ENCODE results near the gene TRIM37. TPM values are rescaled to one million over a fixed set of nuclear protein-coding genes. Genes with fewer than 3 reads are reported as not detected.

The TRIM37 gene
- polyA plus RNA-seq, 2 donors = 4.1 to 6.1 TPM

DNA sequence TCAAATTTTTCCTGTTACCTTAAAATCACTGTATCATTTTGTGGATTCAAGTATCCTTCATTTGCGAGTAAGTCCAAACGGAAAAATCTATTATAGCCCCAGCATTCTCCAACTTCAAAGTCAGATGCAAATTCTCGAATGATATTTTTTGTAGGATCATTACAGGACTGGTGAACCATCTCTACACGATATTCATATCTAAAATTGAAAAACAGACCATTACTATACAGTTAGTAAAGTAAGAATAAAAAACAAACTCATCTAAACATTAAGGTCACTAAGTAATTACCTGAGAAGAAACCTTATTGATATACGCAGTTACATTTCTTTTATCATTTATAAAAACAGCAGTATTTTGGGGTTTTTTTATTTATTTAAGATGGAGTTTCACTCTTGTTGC lies 49.8 kb downstream of the TRIM37 start:
- Histone ChIP-seq H3K4me1 (ENCODE audit: control insufficient read depth in 2 of 2, insufficient read depth in 2 of 2, low read length in 1 of 2) (no peaks in the 10 kb centered on the region), H3K27ac (ENCODE audit: low read depth in 2 of 2, low read length in 1 of 2) (no peak overlapping the region), H3K4me3 (ENCODE audit: low read depth in 1 of 2, low read length in 2 of 2) (no peak overlapping the region), H3K36me3 (ENCODE audit: control insufficient read depth in 2 of 2, insufficient read depth in 2 of 2, low read length in 1 of 2) (peaks cover 0 to 7% of the 10 kb centered on the region in 2 donors), H3K27me3 (ENCODE audit: control insufficient read depth in 1 of 2, insufficient read depth in 2 of 2, low read length in 2 of 2) (no peaks in the 10 kb centered on the region), H3K9me3 (ENCODE audit: control insufficient read depth in 2 of 2, insufficient read depth in 1 of 2, low read depth in 1 of 2, low read length in 1 of 2) (no peaks in the 10 kb centered on the region)
- 97 to 99% methylated on average over 5 of the region's 5 CpGs for WGBS, 2 donors

DNA sequence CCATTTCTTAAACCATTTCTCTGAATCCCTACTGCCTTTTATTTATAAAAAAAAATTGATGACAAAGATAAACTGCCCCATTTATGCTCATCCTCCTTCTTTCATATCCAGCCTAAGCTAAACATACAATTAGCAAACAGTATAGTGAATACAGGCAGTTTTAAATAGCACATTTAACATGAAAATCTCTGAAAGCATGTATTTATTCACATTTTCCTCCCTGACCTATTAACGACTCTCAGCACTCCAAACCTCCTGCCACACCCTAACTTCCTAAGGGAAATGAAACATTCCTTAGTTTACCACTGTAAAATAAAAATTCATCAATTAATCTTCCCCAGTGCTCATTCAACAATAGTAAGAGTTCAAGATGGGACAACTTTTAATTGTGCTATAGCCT lies 56.9 kb downstream of the TRIM37 start:
- no peaks in the 10 kb centered on the region for H3K27me3 ChIP-seq (ENCODE audit: control insufficient read depth in 1 of 2, insufficient read depth in 2 of 2, low read length in 2 of 2)
- no peak overlapping the region for H3K4me3 ChIP-seq (ENCODE audit: low read depth in 1 of 2, low read length in 2 of 2)
- peaks cover 2% of the 10 kb centered on the region in 2 donors for H3K36me3 ChIP-seq (ENCODE audit: control insufficient read depth in 2 of 2, insufficient read depth in 2 of 2, low read length in 1 of 2)
- no peaks in the 10 kb centered on the region for H3K9me3 ChIP-seq (ENCODE audit: control insufficient read depth in 2 of 2, insufficient read depth in 1 of 2, low read depth in 1 of 2, low read length in 1 of 2)
- WGBS, 2 donors = 62 to 67% methylated on average over 1 of the region's 1 CpG
- no peak overlapping the region for H3K27ac ChIP-seq (ENCODE audit: low read depth in 2 of 2, low read length in 1 of 2)
- no peaks in the 10 kb centered on the region for H3K4me1 ChIP-seq (ENCODE audit: control insufficient read depth in 2 of 2, insufficient read depth in 2 of 2, low read length in 1 of 2)

DNA sequence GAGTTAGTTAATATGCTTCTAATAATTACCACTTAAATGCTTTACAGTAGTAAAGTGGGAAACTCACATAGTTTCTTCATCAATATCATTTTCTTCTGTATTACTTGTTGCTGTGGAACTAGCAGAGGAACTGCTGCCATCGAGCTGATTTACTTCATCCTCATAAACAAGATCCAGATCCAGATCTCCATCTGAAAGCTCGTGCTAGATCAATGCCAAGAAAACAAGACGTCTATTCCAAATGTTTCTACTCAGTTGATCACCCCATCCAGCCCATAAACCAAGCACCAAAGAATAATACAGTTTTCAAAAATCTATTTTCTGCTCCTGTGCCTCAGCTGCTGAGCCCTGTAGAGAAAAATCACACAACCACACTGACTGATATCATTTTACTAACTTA lies 59.1 kb downstream of the TRIM37 start:
- H3K27me3 ChIP-seq (ENCODE audit: control insufficient read depth in 1 of 2, insufficient read depth in 2 of 2, low read length in 2 of 2) = no peaks in the 10 kb centered on the region
- no peak overlapping the region for H3K27ac ChIP-seq (ENCODE audit: low read depth in 2 of 2, low read length in 1 of 2)
- 62 to 74% methylated on average over 3 of the region's 3 CpGs for WGBS, 2 donors
- H3K4me3 ChIP-seq (ENCODE audit: low read depth in 1 of 2, low read length in 2 of 2) = no peak overlapping the region
- H3K9me3 ChIP-seq (ENCODE audit: control insufficient read depth in 2 of 2, insufficient read depth in 1 of 2, low read depth in 1 of 2, low read length in 1 of 2) = no peaks in the 10 kb centered on the region
- H3K36me3 ChIP-seq (ENCODE audit: control insufficient read depth in 2 of 2, insufficient read depth in 2 of 2, low read length in 1 of 2) = peaks cover 6 to 8% of the 10 kb centered on the region in 2 donors
- H3K4me1 ChIP-seq (ENCODE audit: control insufficient read depth in 2 of 2, insufficient read depth in 2 of 2, low read length in 1 of 2) = no peaks in the 10 kb centered on the region

DNA sequence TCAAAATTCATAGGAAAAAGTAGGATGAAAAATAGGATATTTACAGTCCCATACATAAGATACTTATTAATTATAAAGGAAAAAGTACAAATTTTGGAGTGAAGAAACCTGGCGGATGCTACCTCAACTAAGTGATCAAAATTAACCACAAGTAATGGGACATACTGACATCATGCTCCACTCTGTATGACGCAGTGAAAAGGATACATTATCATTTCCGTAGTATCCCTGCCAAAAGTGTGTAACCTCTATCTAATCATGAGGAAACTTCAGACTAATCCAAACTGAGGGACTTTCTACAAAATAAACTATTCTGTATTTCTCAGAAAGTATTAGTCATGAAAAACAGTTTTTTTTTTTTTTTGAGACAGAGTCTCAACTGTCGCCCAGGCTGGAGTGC lies 60.5 kb downstream of the TRIM37 start:
- 79 to 89% methylated on average over 4 of the region's 4 CpGs for WGBS, 2 donors
- Histone ChIP-seq H3K36me3 (ENCODE audit: control insufficient read depth in 2 of 2, insufficient read depth in 2 of 2, low read length in 1 of 2) (peaks cover 6 to 8% of the 10 kb centered on the region in 2 donors), H3K9me3 (ENCODE audit: control insufficient read depth in 2 of 2, insufficient read depth in 1 of 2, low read depth in 1 of 2, low read length in 1 of 2) (no peaks in the 10 kb centered on the region)

DNA sequence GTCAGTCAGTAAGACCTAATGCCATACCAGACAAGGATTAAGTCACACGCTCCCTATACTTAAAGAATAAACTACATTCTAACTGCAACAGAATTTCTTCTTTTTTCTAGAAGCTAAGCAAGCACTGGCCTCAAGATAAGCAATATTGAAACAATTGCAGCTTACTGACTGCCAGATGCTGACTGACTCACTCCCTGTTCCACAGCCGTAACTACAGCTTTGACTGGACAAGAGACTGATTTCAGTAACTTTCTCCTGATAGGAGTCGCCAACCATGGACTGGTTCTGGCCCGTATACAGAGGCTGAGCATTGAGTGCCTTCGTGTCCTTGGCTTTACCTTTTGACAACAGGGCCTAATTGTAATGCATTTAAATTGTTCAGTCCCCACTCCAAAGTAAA lies 67.9 kb downstream of the TRIM37 start:
- no peaks in the 10 kb centered on the region for H3K27me3 ChIP-seq (ENCODE audit: control insufficient read depth in 1 of 2, insufficient read depth in 2 of 2, low read length in 2 of 2)

More for the DNA sequence above, 60.5 kb downstream of the TRIM37 start:
- Histone ChIP-seq H3K27ac (ENCODE audit: low read depth in 2 of 2, low read length in 1 of 2) (no peak overlapping the region), H3K4me1 (ENCODE audit: control insufficient read depth in 2 of 2, insufficient read depth in 2 of 2, low read length in 1 of 2) (no peaks in the 10 kb centered on the region), H3K27me3 (ENCODE audit: control insufficient read depth in 1 of 2, insufficient read depth in 2 of 2, low read length in 2 of 2) (no peaks in the 10 kb centered on the region), H3K4me3 (ENCODE audit: low read depth in 1 of 2, low read length in 2 of 2) (no peak overlapping the region)

DNA sequence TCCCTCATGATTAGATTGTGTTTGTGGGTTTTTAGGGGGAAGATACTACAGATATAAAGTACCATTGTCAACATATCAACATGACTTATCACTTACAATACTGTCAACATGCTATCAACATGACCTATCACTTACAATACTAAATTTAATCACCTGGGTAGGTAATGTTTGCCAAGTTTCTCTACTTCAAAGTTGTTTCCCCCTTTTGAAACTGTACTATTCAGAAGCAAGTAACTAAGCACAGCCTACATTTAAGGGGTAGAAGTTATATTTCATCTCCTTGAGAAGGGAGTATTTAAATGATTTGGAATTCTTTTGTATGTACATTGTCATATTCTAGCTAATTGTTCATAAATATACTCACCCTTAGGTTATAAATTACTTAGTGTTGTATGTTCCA lies 68.7 kb downstream of the TRIM37 start:
- Histone ChIP-seq H3K36me3 (ENCODE audit: control insufficient read depth in 2 of 2, insufficient read depth in 2 of 2, low read length in 1 of 2) (no peaks in the 10 kb centered on the region), H3K4me3 (ENCODE audit: low read depth in 1 of 2, low read length in 2 of 2) (no peak overlapping the region), H3K9me3 (ENCODE audit: control insufficient read depth in 2 of 2, insufficient read depth in 1 of 2, low read depth in 1 of 2, low read length in 1 of 2) (no peaks in the 10 kb centered on the region), H3K27me3 (ENCODE audit: control insufficient read depth in 1 of 2, insufficient read depth in 2 of 2, low read length in 2 of 2) (no peaks in the 10 kb centered on the region), H3K4me1 (ENCODE audit: control insufficient read depth in 2 of 2, insufficient read depth in 2 of 2, low read length in 1 of 2) (no peaks in the 10 kb centered on the region), H3K27ac (ENCODE audit: low read depth in 2 of 2, low read length in 1 of 2) (no peak overlapping the region)

More for the DNA sequence above, 67.9 kb downstream of the TRIM37 start:
- Histone ChIP-seq H3K27ac (ENCODE audit: low read depth in 2 of 2, low read length in 1 of 2) (no peak overlapping the region), H3K4me1 (ENCODE audit: control insufficient read depth in 2 of 2, insufficient read depth in 2 of 2, low read length in 1 of 2) (no peaks in the 10 kb centered on the region), H3K9me3 (ENCODE audit: control insufficient read depth in 2 of 2, insufficient read depth in 1 of 2, low read depth in 1 of 2, low read length in 1 of 2) (no peaks in the 10 kb centered on the region), H3K36me3 (ENCODE audit: control insufficient read depth in 2 of 2, insufficient read depth in 2 of 2, low read length in 1 of 2) (peaks cover 3 to 5% of the 10 kb centered on the region in 2 donors), H3K4me3 (ENCODE audit: low read depth in 1 of 2, low read length in 2 of 2) (no peak overlapping the region)
- 82 to 85% methylated on average over 5 of the region's 5 CpGs for WGBS, 2 donors

DNA sequence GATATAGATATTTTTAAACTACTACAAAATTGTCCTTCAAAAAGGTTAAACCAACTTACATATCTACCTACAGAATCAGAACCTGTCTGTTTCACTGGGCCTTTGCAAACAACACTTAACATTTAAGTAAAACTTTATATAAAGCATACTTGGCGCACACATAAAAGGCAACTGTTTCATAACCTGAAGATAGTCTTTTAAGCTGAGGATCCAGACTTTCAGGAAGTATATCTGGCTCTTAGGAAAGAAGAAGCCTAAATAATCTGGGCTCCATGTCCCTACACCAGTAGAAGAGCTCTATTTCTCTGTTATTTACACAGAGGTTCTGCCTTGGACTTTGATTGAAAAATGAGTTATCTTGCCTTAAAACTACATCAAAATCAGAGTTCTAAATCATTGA lies 75.9 kb downstream of the TRIM37 start:
- Histone ChIP-seq H3K9me3 (ENCODE audit: control insufficient read depth in 2 of 2, insufficient read depth in 1 of 2, low read depth in 1 of 2, low read length in 1 of 2) (no peaks in the 10 kb centered on the region), H3K4me3 (ENCODE audit: low read depth in 1 of 2, low read length in 2 of 2) (no peak overlapping the region), H3K27me3 (ENCODE audit: control insufficient read depth in 1 of 2, insufficient read depth in 2 of 2, low read length in 2 of 2) (no peaks in the 10 kb centered on the region), H3K27ac (ENCODE audit: low read depth in 2 of 2, low read length in 1 of 2) (no peak overlapping the region), H3K4me1 (ENCODE audit: control insufficient read depth in 2 of 2, insufficient read depth in 2 of 2, low read length in 1 of 2) (no peaks in the 10 kb centered on the region), H3K36me3 (ENCODE audit: control insufficient read depth in 2 of 2, insufficient read depth in 2 of 2, low read length in 1 of 2) (peaks cover 0 to 3% of the 10 kb centered on the region in 2 donors)
- 91 to 97% methylated on average over 1 of the region's 1 CpG for WGBS, 2 donors

DNA sequence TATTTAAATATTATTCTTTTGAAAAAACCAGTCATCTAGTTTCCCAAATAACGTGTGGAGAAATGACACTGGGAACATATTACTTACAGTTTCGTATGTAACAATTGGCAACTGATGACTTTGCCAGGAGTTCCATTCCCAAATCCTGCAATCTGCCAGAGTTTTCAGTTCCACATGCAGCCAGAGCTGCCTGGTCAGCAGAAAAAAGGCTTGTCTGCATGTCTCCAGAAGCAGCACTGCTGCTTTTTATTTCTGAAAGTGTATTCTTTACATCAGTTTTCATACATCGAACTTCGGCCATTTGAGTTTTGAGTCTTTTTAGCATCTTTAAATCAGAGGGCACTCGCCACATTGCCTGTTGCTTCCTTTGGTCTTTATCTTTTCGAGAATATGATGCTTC lies 78.4 kb downstream of the TRIM37 start:
- H3K27ac ChIP-seq (ENCODE audit: low read depth in 2 of 2, low read length in 1 of 2) = no peak overlapping the region
- 92 to 94% methylated on average over 6 of the region's 6 CpGs for WGBS, 2 donors
- no peaks in the 10 kb centered on the region for H3K27me3 ChIP-seq (ENCODE audit: control insufficient read depth in 1 of 2, insufficient read depth in 2 of 2, low read length in 2 of 2)
- no peaks in the 10 kb centered on the region for H3K4me1 ChIP-seq (ENCODE audit: control insufficient read depth in 2 of 2, insufficient read depth in 2 of 2, low read length in 1 of 2)
- no peak overlapping the region for H3K4me3 ChIP-seq (ENCODE audit: low read depth in 1 of 2, low read length in 2 of 2)
- no peaks in the 10 kb centered on the region for H3K9me3 ChIP-seq (ENCODE audit: control insufficient read depth in 2 of 2, insufficient read depth in 1 of 2, low read depth in 1 of 2, low read length in 1 of 2)
- H3K36me3 ChIP-seq (ENCODE audit: control insufficient read depth in 2 of 2, insufficient read depth in 2 of 2, low read length in 1 of 2) = peaks cover 0 to 3% of the 10 kb centered on the region in 2 donors

DNA sequence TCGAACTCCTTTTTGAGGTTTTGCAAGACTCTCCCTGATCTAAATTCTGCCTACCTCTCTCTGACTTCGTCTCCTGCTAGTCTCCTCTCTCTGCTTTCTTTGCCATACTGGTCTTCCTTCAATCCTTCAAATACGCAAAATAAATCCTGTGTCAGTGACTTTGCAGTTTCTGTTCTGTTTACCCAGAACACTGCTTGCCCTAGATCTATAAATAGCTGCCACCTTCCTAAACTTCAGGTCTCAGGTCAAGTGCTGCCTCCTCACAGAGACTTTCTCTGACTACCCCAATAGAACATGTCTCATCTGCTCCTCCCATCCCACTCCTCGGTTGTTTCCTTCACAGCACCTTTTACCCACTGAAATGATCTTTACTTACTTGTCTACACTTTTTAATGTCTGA lies 78.9 kb downstream of the TRIM37 start:
- WGBS, 2 donors = 80 to 84% methylated on average over 4 of the region's 4 CpGs
- no peak overlapping the region for H3K4me3 ChIP-seq (ENCODE audit: low read depth in 1 of 2, low read length in 2 of 2)
- peaks cover 0 to 3% of the 10 kb centered on the region in 2 donors for H3K36me3 ChIP-seq (ENCODE audit: control insufficient read depth in 2 of 2, insufficient read depth in 2 of 2, low read length in 1 of 2)
- H3K27ac ChIP-seq (ENCODE audit: low read depth in 2 of 2, low read length in 1 of 2) = no peak overlapping the region
- no peaks in the 10 kb centered on the region for H3K27me3 ChIP-seq (ENCODE audit: control insufficient read depth in 1 of 2, insufficient read depth in 2 of 2, low read length in 2 of 2)
- H3K4me1 ChIP-seq (ENCODE audit: control insufficient read depth in 2 of 2, insufficient read depth in 2 of 2, low read length in 1 of 2) = no peaks in the 10 kb centered on the region
- H3K9me3 ChIP-seq (ENCODE audit: control insufficient read depth in 2 of 2, insufficient read depth in 1 of 2, low read depth in 1 of 2, low read length in 1 of 2) = no peaks in the 10 kb centered on the region

DNA sequence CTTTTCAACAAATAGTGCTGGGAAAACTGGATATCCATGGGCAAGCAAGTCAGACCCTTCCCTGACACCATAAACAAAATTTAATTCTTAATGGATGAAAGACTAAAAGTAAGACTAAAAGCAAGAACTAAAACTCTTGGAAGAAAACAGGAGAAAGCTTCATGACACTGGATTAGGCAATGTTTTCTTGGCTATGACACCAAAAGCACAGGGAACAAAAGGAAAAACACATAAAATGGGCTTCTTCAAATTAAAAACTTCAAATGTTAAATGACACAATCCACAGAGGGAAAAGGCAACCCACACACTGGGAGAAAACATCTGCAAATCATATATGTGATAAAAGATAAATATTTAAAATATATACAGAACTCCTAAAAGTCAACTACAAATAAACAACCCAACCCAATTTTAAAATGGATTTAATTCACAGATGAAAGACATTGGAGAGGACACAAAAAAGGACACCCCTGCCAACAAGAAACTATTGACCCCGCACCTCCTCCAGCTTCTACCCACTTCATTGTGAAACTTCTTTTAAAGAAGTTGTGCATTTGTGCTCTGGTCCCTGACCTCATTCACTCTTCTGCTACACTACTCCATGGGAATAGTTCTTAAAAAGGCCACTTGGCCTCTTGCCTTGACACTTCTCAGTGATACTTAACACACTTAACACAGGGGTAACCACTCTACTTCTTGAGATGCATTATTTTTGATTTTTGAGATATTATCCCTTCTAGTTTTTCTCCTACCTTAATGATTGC lies 80.3 kb downstream of the TRIM37 start:
- Histone ChIP-seq H3K27ac (ENCODE audit: low read depth in 2 of 2, low read length in 1 of 2) (no peak overlapping the region), H3K9me3 (ENCODE audit: control insufficient read depth in 2 of 2, insufficient read depth in 1 of 2, low read depth in 1 of 2, low read length in 1 of 2) (no peaks in the 10 kb centered on the region), H3K4me1 (ENCODE audit: control insufficient read depth in 2 of 2, insufficient read depth in 2 of 2, low read length in 1 of 2) (no peaks in the 10 kb centered on the region), H3K27me3 (ENCODE audit: control insufficient read depth in 1 of 2, insufficient read depth in 2 of 2, low read length in 2 of 2) (no peaks in the 10 kb centered on the region), H3K4me3 (ENCODE audit: low read depth in 1 of 2, low read length in 2 of 2) (no peak overlapping the region), H3K36me3 (ENCODE audit: control insufficient read depth in 2 of 2, insufficient read depth in 2 of 2, low read length in 1 of 2) (peaks cover 0 to 3% of the 10 kb centered on the region in 2 donors)
- WGBS, 2 donors = 81 to 85% methylated on average over 1 of the region's 1 CpG
